Measurements from ENCODE around the gene TCF15. TPM values are rescaled to one million over a fixed set of nuclear protein-coding genes. Genes with fewer than 3 reads are reported as not detected.
A peak's percentile ranks its signal among the peaks of the same experiment; 100 is the strongest.

Gene TCF15
- total and polyA plus RNA-seq, 2 of the 13 experiments (the other 11 are each of a cell fraction or from before 2014, with no cell fraction given) = not detected

DNA sequence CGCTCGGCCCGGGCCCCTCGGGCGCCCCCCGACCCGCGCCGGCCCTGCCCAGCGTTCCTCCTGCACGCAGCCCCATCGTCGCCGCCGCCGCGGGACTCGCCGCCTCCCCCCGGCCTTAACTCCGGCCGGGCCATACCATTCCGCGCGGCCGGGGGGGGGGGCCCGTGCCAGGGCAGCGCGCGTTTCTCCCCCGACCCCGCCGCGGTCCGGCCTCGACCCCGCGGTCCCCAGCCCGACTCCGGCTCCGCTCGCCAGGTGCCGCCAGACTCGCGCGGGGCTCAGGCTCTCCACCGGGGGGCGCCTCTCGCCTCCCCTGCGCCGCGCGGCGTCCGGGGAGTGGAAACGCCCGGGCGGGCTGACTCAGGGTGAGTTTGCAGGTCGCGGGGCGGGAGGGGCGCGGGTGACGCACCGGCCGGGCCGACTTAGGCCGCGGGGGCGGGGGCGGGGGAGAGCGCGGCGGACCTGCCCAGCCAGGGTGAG is 43.0 kb upstream of the TCF15 start, which contains the start of gene SRXN1 (continued):
- no peak; the same call in 1 of the 2 replicates for TF ChIP-seq ZNF101 (CRISPR knock-in tag; IDR thresholded peaks at IDR 0.05; ENCODE audit: borderline replicate concordance, low read depth)
- TF ChIP-seq NFE2L1 (CRISPR knock-in tag; IDR thresholded peaks at IDR 0.05; ENCODE audit: borderline replicate concordance) = no peak
- TF ChIP-seq SOX6 (IDR thresholded peaks at IDR 0.05) = no peak
- no peak; the same call in 1 of the 2 replicates for TF ChIP-seq SOX6 (CRISPR knock-in tag; IDR thresholded peaks at IDR 0.05)
- no peak for TF ChIP-seq SIN3B (IDR thresholded peaks at IDR 0.05; ENCODE audit: low read length)
- peak; percentile 29; the same call in 1 of the 2 replicates for TF ChIP-seq NR1H2 (CRISPR knock-in tag; IDR thresholded peaks at IDR 0.05; ENCODE audit: borderline replicate concordance, low read depth)
- TF ChIP-seq SRSF1 (optimal IDR thresholded peaks at IDR 0.05; ENCODE audit: low read depth, low read length) = no peak
- peak; percentile 22; the same call in 1 of the 2 replicates for TF ChIP-seq SOX13 (IDR thresholded peaks at IDR 0.05)
- TF ChIP-seq SOX13 (CRISPR knock-in tag; conservative IDR thresholded peaks at IDR 0.05 in 1 of 2, IDR thresholded peaks at IDR 0.05 in 1 of 2) = no peak; a peak in 1 of 4 replicates
- no peak for TF ChIP-seq RFX3 (CRISPR knock-in tag; IDR thresholded peaks at IDR 0.05)
- peak; percentile 76 for TF ChIP-seq STAG1 (CRISPR knock-in tag; IDR thresholded peaks at IDR 0.05)
- TF ChIP-seq ZNF24 (IDR thresholded peaks at IDR 0.05) = peak; percentile 6; the same call in 1 of the 2 replicates
- 0 out of 2 replicates have a peak, but pooled peaks have one; percentile 15 for TF ChIP-seq KLF15 (CRISPR knock-in tag; IDR thresholded peaks at IDR 0.05; ENCODE audit: borderline replicate concordance)
- TF ChIP-seq CEBPG (CRISPR knock-in tag; IDR thresholded peaks at IDR 0.05) = peak; percentile 10; the same call in 1 of the 2 replicates
- TF ChIP-seq HMG20B (CRISPR knock-in tag; conservative IDR thresholded peaks at IDR 0.05) = no peak
- TF ChIP-seq ZNF782 (CRISPR knock-in tag; IDR thresholded peaks at IDR 0.05; ENCODE audit: borderline replicate concordance) = peak; percentile 16; the same call in 1 of the 2 replicates
- 0 out of 2 replicates have a peak, but pooled peaks have one; percentile 33 for TF ChIP-seq ZC3H13 (CRISPR knock-in tag; IDR thresholded peaks at IDR 0.05)
- TF ChIP-seq, protein P1, sequence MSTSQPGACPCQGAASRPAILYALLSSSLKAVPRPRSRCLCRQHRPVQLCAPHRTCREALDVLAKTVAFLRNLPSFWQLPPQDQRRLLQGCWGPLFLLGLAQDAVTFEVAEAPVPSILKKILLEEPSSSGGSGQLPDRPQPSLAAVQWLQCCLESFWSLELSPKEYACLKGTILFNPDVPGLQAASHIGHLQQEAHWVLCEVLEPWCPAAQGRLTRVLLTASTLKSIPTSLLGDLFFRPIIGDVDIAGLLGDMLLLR (CRISPR knock-in tag; IDR thresholded peaks at IDR 0.05) = peak; percentile 89
- TF ChIP-seq ZNF17 (CRISPR knock-in tag; IDR thresholded peaks at IDR 0.05) = no peak
- TF ChIP-seq, protein P2, sequence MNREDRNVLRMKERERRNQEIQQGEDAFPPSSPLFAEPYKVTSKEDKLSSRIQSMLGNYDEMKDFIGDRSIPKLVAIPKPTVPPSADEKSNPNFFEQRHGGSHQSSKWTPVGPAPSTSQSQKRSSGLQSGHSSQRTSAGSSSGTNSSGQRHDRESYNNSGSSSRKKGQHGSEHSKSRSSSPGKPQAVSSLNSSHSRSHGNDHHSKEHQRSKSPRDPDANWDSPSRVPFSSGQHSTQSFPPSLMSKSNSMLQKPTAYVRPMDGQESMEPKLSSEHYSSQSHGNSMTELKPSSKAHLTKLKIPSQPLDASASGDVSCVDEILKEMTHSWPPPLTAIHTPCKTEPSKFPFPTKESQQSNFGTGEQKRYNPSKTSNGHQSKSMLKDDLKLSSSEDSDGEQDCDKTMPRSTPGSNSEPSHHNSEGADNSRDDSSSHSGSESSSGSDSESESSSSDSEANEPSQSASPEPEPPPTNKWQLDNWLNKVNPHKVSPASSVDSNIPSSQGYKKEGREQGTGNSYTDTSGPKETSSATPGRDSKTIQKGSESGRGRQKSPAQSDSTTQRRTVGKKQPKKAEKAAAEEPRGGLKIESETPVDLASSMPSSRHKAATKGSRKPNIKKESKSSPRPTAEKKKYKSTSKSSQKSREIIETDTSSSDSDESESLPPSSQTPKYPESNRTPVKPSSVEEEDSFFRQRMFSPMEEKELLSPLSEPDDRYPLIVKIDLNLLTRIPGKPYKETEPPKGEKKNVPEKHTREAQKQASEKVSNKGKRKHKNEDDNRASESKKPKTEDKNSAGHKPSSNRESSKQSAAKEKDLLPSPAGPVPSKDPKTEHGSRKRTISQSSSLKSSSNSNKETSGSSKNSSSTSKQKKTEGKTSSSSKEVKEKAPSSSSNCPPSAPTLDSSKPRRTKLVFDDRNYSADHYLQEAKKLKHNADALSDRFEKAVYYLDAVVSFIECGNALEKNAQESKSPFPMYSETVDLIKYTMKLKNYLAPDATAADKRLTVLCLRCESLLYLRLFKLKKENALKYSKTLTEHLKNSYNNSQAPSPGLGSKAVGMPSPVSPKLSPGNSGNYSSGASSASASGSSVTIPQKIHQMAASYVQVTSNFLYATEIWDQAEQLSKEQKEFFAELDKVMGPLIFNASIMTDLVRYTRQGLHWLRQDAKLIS (CRISPR knock-in tag; IDR thresholded peaks at IDR 0.05) = no peak
- no peak for TF ChIP-seq CBX2 (IDR thresholded peaks at IDR 0.05; ENCODE audit: low read depth, low read length)
- TF ChIP-seq CBX2 (CRISPR knock-in tag; IDR thresholded peaks at IDR 0.05; ENCODE audit: low read depth) = peak; percentile 76; the same call in 1 of the 2 replicates
- TF ChIP-seq, protein P3, sequence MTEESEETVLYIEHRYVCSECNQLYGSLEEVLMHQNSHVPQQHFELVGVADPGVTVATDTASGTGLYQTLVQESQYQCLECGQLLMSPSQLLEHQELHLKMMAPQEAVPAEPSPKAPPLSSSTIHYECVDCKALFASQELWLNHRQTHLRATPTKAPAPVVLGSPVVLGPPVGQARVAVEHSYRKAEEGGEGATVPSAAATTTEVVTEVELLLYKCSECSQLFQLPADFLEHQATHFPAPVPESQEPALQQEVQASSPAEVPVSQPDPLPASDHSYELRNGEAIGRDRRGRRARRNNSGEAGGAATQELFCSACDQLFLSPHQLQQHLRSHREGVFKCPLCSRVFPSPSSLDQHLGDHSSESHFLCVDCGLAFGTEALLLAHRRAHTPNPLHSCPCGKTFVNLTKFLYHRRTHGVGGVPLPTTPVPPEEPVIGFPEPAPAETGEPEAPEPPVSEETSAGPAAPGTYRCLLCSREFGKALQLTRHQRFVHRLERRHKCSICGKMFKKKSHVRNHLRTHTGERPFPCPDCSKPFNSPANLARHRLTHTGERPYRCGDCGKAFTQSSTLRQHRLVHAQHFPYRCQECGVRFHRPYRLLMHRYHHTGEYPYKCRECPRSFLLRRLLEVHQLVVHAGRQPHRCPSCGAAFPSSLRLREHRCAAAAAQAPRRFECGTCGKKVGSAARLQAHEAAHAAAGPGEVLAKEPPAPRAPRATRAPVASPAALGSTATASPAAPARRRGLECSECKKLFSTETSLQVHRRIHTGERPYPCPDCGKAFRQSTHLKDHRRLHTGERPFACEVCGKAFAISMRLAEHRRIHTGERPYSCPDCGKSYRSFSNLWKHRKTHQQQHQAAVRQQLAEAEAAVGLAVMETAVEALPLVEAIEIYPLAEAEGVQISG (CRISPR knock-in tag; IDR thresholded peaks at IDR 0.05) = peak; percentile 79; the same call in 1 of the 2 replicates
- no peak for TF ChIP-seq SMARCE1 (IDR thresholded peaks at IDR 0.05; ENCODE audit: borderline replicate concordance)
- TF ChIP-seq POLR2AphosphoS5 (IDR thresholded peaks at IDR 0.05; ENCODE audit: low read depth, low read length) = peak; percentile 43; the same call in 1 of the 2 replicates
- TF ChIP-seq KDM4B (CRISPR knock-in tag; IDR thresholded peaks at IDR 0.05) = no peak

Data from HepG2 (cell line).